SKM-1 (cell line): ENCODE measurements around the gene SELENOF.

Source experiments
- DNase-seq: peaks from one replicate; lab custom pipeline; 2025; ENCODE audit not compliant: unreplicated experiment; lab: John Stamatoyannopoulos, UW

Gene SELENOF

GRCh38 chr1:86860424-86860823 lies 53.5 kb downstream of the SELENOF start:
- DNase-seq: no peak

GRCh38 chr1:86860020-86860419 lies 53.9 kb downstream of the SELENOF start:
- no peak for DNase-seq

- DNase-seq: peak; percentile 5
Observed at GRCh38 chr1:86858524-86859261, 55.2 kb downstream of the SELENOF start.

GRCh38 chr1:86856196-86856595 lies 57.7 kb downstream of the SELENOF start:
- no peak for DNase-seq

- DNase-seq: no peak
Observed at GRCh38 chr1:86854352-86854751, 59.6 kb downstream of the SELENOF start.

- DNase-seq: no peak
Observed at GRCh38 chr1:86852782-86853408, 61.0 kb downstream of the SELENOF start.

GRCh38 chr1:86852289-86852688 lies 61.6 kb downstream of the SELENOF start:
- no peak for DNase-seq

GRCh38 chr1:86849756-86850155 lies 64.2 kb downstream of the SELENOF start:
- no peak for DNase-seq

GRCh38 chr1:86848654-86849053 lies 65.3 kb downstream of the SELENOF start:
- no peak for DNase-seq

GRCh38 chr1:86846164-86846647 lies 67.7 kb downstream of the SELENOF start:
- DNase-seq: no peak

- DNase-seq: no peak
Observed at GRCh38 chr1:86845514-86845913, 68.4 kb downstream of the SELENOF start.

- no peak for DNase-seq
Observed at GRCh38 chr1:86841116-86841515, 72.8 kb downstream of the SELENOF start.

GRCh38 chr1:86833461-86834215 lies 80.3 kb downstream of the SELENOF start:
- peak; percentile 75 for DNase-seq

- no peak for DNase-seq
Observed at GRCh38 chr1:86832433-86832832, 81.5 kb downstream of the SELENOF start.

- no peak for DNase-seq
Observed at GRCh38 chr1:86829321-86829720, 84.6 kb downstream of the SELENOF start.

- DNase-seq: no peak
Observed at GRCh38 chr1:86828024-86828423, 85.9 kb downstream of the SELENOF start.

- no peak for DNase-seq
Observed at GRCh38 chr1:86826856-86827255, 87.1 kb downstream of the SELENOF start.

- DNase-seq: no peak
Observed at GRCh38 chr1:86825319-86825718, 88.6 kb downstream of the SELENOF start.

- no peak for DNase-seq
Observed at GRCh38 chr1:86823821-86824500, 90.0 kb downstream of the SELENOF start.

GRCh38 chr1:86823386-86823785 lies 90.5 kb downstream of the SELENOF start:
- no peak for DNase-seq

GRCh38 chr1:86822459-86822858 lies 91.5 kb downstream of the SELENOF start:
- DNase-seq: peak; percentile 14
